K562 (cell line): Measurements from ENCODE around the gene CCDC106. TPM values are rescaled to one million over a fixed set of nuclear protein-coding genes. Genes with fewer than 3 reads are reported as not detected.

Source experiments
- BHLHE40 ChIP-seq: IDR thresholded peaks from 2 replicates; pipeline ENCODE4 v1.6.1; 2011; ENCODE audit warnings: low read length, improper control_type of control experiment
- CEBPB ChIP-seq: fragments of 450-650 bp; IDR thresholded peaks from 2 replicates; pipeline ENCODE4 v1.6.1; 2016; ENCODE audit warnings: missing genetic modification characterization, missing compliant biosample characterization
- EZH2 ChIP-seq: IDR thresholded peaks from 2 replicates; pipeline ENCODE4 v1.6.1; 2012; ENCODE audit warnings: low read depth, mild to moderate bottlenecking, inconsistent platforms, low read length, borderline replicate concordance
- FOXJ3 ChIP-seq: sonication (generic); formaldehyde crosslinking; IDR thresholded peaks from 2 replicates; pipeline ENCODE4 v1.4.0; 2020; ENCODE audit warnings: mild to moderate bottlenecking, missing genetic modification reagents
- ILF3 ChIP-seq: fragments of 450-650 bp; IDR thresholded peaks from 2 replicates; pipeline ENCODE4 v1.6.1; 2018; ENCODE audit warnings: antibody characterized with exemption, mild to moderate bottlenecking, moderate library complexity, borderline replicate concordance
- KDM4B ChIP-seq, 2 experiments: fragments of 450-650 bp in 1 of 2; sonication (generic) in 1 of 2; IDR thresholded peaks; 2 replicates each; pipeline ENCODE4 v1.6.1; 2016 to 2017; ENCODE audit warnings: borderline replicate concordance in 2 of 2, antibody characterized with exemption in 1 of 2, low read depth in 1 of 2, mild to moderate bottlenecking in 1 of 2
- MBD2 ChIP-seq: sonication (generic); IDR thresholded peaks from 2 replicates; pipeline ENCODE4 v1.6.1; 2016; ENCODE audit warnings: low read depth, borderline replicate concordance
- MCM2 ChIP-seq: fragments of 450-650 bp; IDR thresholded peaks from 2 replicates; pipeline ENCODE4 v1.6.1; 2017; ENCODE audit warnings: low read depth, mild to moderate bottlenecking
- MEF2D ChIP-seq: conservative IDR thresholded peaks from 2 replicates; pipeline ENCODE4 v1.6.1; 2016; ENCODE audit warnings: low read depth, missing genetic modification characterization, missing compliant biosample characterization
- NONO ChIP-seq, 2 experiments: fragments of 200-400 bp in 1 of 2; fragments of 450-650 bp in 1 of 2; formaldehyde crosslinking in 1 of 2; IDR thresholded peaks; 2 replicates each; pipeline ENCODE4 v1.6.1; 2017; ENCODE audit warnings: low read depth in 2 of 2, mild to moderate bottlenecking in 2 of 2, moderate library complexity in 2 of 2, low read length in 1 of 2
- RBM34 ChIP-seq: fragments of 200-400 bp; formaldehyde crosslinking; IDR thresholded peaks from 2 replicates; pipeline ENCODE4 v1.6.1; 2018; ENCODE audit warnings: low read length, borderline replicate concordance; ENCODE audit not compliant: insufficient read depth
- RBM39 ChIP-seq: fragments of 200-400 bp; formaldehyde crosslinking; optimal IDR thresholded peaks from 2 replicates; pipeline ENCODE3; 2018; ENCODE audit warnings: low read depth, low read length
- SMARCA5 ChIP-seq: fragments of 450-650 bp; IDR thresholded peaks from 2 replicates; pipeline ENCODE4 v1.6.1; 2016
- SMARCE1 ChIP-seq: fragments of 450-650 bp; IDR thresholded peaks from 2 replicates; pipeline ENCODE4 v1.7.1; 2016; ENCODE audit warnings: mild to moderate bottlenecking
- SNAPC5 ChIP-seq: fragments of 250-450 bp; sonication (Bioruptor Pico); IDR thresholded peaks from 2 replicates; pipeline ENCODE4 v1.8.0; 2021; ENCODE audit warnings: moderate library complexity, mild to moderate bottlenecking, inconsistent platforms
- TFAP4 ChIP-seq: sonication (generic); formaldehyde crosslinking; IDR thresholded peaks from 2 replicates; pipeline ENCODE4 v1.8.0; 2022; ENCODE audit warnings: missing genetic modification reagents, mild to moderate bottlenecking, moderate library complexity, borderline replicate concordance
- XRCC5 ChIP-seq: fragments of 200-400 bp; formaldehyde crosslinking; IDR thresholded peaks from 2 replicates; pipeline ENCODE4 v1.6.1; 2017; ENCODE audit warnings: low read depth, mild to moderate bottlenecking, low read length
- ZBTB12 ChIP-seq: fragments of 250-450 bp; sonication (Bioruptor Pico); IDR thresholded peaks from 2 replicates; pipeline ENCODE4 v1.4.0; 2020
- ZBTB7A ChIP-seq: IDR thresholded peaks from 2 replicates; pipeline ENCODE4 v1.6.1; 2011; ENCODE audit warnings: low read depth, mild to moderate bottlenecking, low read length, moderate library complexity, borderline replicate concordance; ENCODE audit not compliant: control insufficient read depth
- ZNF121 ChIP-seq: sonication (generic); formaldehyde crosslinking; conservative IDR thresholded peaks from 2 replicates; pipeline ENCODE4 v1.8.0; 2022; ENCODE audit warnings: missing genetic modification reagents
- ZNF133 ChIP-seq: fragments of 250-450 bp; sonication (Bioruptor Pico); IDR thresholded peaks from 2 replicates; pipeline ENCODE4 v1.4.0; 2020; ENCODE audit warnings: mild to moderate bottlenecking
- ZNF140 ChIP-seq: fragments of 250-450 bp; sonication (Bioruptor Pico); IDR thresholded peaks from 2 replicates; pipeline ENCODE4 v1.8.0; 2021; ENCODE audit warnings: moderate library complexity, mild to moderate bottlenecking, inconsistent platforms
- ZNF384 ChIP-seq: IDR thresholded peaks from 2 replicates; pipeline ENCODE4 v1.6.1; 2012; ENCODE audit warnings: low read depth, low read length, improper control_type of control experiment
- ZNF695 ChIP-seq: fragments of 450-650 bp; formaldehyde crosslinking; IDR thresholded peaks from 2 replicates; pipeline ENCODE4 v1.4.0; 2020; ENCODE audit warnings: mild to moderate bottlenecking, moderate library complexity
- ZSCAN29 ChIP-seq: fragments of 450-650 bp; IDR thresholded peaks from 2 replicates; pipeline ENCODE4 v1.6.1; 2017
- polyA plus RNA-seq, 8 experiments: library from polyadenylated mRNA; depleted of rRNA in 4 of 8; stranded (reverse) in 5 of 8; unstranded in 3 of 8; fragments of >200 nt; fragmentation: Nextera tagmentation in 2 of 8; fragmentation: Illumina TruSeq in 1 of 8; extraction: Ambion mirVana in 2 of 8; extraction: Trizol in 1 of 8; gene quantifications; 2 replicates each; pipeline versions ENCODE4 v1.2.1 to v1.2.3, GENCODE V29; 2011 to 2014; ENCODE audit warnings: inconsistent platforms in 1 of 8, missing spikeins in 1 of 8
- total RNA-seq, 7 experiments: library from RNA; depleted of rRNA in 6 of 7; stranded (reverse); fragments of >200 nt in 6 of 7; fragmentation: Illumina TruSeq in 2 of 7; extraction: Trizol in 2 of 7; gene quantifications; 2 replicates each; pipeline versions ENCODE4 v1.2.1 to v1.2.3, GENCODE V29; 2011 to 2021; ENCODE audit warnings: low replicate concordance in 1 of 7
- TF ChIP-seq, protein P1 (sequence below): fragments of 250-450 bp; sonication (Bioruptor Pico); IDR thresholded peaks from 2 replicates; pipeline ENCODE4 v1.4.0; 2020; ENCODE audit warnings: borderline replicate concordance

CCDC106 gene
- total and polyA plus RNA-seq, 9 of the 15 experiments (the other 6 are each of a cell fraction or from before 2014, with no cell fraction given) = 0.10 to 27.5 (median 15.0) TPM; not detected in 1

DNA sequence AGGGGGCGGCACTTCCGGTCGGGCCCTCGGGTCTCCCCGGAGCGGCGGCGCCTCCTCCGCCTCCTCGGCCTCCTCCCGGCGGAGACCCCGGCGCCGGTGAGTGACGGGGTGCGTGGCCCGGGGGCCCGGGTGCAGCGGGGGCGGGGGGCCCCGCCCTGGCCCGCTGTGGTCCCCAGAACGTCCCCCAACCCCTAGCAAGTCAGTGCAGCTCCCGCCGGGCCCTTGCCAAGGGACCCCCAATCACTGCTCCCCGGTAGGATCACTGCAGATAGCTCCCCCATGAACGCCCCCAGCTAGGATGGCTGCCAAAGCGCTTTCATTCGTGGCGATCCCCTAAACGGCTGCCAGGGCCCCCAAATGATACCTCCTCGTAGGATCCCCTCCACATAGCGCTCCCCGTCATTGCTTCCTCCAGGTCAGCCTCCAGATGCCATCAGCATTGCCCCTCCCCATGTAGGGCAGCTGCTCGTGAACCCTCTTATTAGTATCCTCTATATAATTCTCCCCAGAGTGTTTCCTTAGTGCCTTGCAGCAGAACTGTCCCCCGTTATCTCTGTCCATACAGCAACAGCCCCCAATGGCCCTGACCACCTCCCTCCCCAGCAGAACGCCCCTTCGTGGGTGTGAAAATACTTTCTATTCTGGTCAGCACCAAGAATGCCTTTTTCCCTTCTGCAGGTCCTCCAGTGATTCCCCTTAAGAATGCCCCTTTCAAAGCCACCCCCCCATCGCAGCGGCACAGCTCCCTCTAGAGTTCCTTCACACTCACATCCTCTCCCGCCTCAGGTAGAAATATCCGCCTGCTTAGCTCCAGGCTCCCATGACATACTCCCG lies 42.2 kb upstream of the CCDC106 start, which contains the start of gene ZNF865 (continued):
- TF ChIP-seq, protein P1, sequence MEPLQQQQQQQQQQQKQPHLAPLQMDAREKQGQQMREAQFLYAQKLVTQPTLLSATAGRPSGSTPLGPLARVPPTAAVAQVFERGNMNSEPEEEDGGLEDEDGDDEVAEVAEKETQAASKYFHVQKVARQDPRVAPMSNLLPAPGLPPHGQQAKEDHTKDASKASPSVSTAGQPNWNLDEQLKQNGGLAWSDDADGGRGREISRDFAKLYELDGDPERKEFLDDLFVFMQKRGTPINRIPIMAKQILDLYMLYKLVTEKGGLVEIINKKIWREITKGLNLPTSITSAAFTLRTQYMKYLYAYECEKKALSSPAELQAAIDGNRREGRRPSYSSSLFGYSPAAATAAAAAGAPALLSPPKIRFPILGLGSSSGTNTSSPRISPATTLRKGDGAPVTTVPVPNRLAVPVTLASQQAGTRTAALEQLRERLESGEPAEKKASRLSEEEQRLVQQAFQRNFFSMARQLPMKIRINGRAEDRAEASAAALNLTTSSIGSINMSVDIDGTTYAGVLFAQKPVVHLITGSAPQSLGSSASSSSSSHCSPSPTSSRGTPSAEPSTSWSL (CRISPR knock-in tag) = no peak
- TF ChIP-seq ZNF133 (CRISPR knock-in tag) (no peak), BHLHE40 (no peak), CEBPB (tag) (no peak), SMARCE1 (0 out of 2 replicates have a peak, but pooled peaks have one; percentile 35), NONO (IDR thresholded peaks at IDR 0.05; ENCODE audit: low read depth in 2 of 2, low read length in 1 of 2) (peak in 1 of 2 experiments; percentile 23; a peak in 1 of 4 replicates), SNAPC5 (CRISPR knock-in tag) (no peak), MEF2D (tag) (no peak), ZNF384 (no peak), SMARCA5 (0 out of 2 replicates have a peak, but pooled peaks have one; percentile 70), ZBTB7A (peak; percentile 69; the same call in 1 of the 2 replicates), ILF3 (peak; percentile 46; the same call in 1 of the 2 replicates), FOXJ3 (CRISPR knock-in tag) (no peak), XRCC5 (peak; percentile 83; the same call in 1 of the 2 replicates), KDM4B (IDR thresholded peaks at IDR 0.05; ENCODE audit: borderline replicate concordance in 2 of 2, low read depth in 1 of 2) (no peak), ZBTB12 (CRISPR knock-in tag) (no peak), EZH2 (no peak), MBD2 (no peak), RBM39 (peak; percentile 27), TFAP4 (CRISPR knock-in tag) (no peak), ZSCAN29 (no peak), ZNF140 (CRISPR knock-in tag) (no peak), ZNF695 (CRISPR knock-in tag) (no peak), RBM34 (no peak), MCM2 (no peak), ZNF121 (CRISPR knock-in tag) (0 out of 2 replicates have a peak, but pooled peaks have one; percentile 6)
